ENCODE measurements around the gene AGMO. TPM values are rescaled to one million over a fixed set of nuclear protein-coding genes. Genes with fewer than 3 reads are reported as not detected.

The AGMO gene
- polyA plus RNA-seq, 3 donors = 0.82 to 1.2 (median 0.98) TPM

DNA sequence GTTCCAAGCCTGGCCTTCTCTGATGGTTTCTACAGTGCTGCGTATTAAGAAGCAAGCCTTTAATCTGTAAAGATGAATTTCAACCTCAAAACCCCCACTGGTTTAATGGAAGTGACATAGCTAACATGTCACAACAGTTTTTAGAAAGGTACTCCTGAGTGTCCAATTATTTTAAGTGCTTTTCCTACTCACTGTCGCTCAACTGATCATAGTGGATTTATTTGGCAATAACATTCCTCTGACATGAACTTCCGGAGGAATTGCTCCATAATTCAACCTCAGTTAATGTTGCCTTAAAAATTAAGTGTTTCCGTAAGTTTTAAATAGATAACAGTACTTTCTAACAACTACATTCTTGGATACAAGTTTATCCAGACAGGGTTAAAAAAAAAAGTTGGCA is 57.5 kb downstream of the AGMO start:
- DNase-seq (ENCODE audit: low read depth in 3 of 3, low spot score in 2 of 3) = no peak

DNA sequence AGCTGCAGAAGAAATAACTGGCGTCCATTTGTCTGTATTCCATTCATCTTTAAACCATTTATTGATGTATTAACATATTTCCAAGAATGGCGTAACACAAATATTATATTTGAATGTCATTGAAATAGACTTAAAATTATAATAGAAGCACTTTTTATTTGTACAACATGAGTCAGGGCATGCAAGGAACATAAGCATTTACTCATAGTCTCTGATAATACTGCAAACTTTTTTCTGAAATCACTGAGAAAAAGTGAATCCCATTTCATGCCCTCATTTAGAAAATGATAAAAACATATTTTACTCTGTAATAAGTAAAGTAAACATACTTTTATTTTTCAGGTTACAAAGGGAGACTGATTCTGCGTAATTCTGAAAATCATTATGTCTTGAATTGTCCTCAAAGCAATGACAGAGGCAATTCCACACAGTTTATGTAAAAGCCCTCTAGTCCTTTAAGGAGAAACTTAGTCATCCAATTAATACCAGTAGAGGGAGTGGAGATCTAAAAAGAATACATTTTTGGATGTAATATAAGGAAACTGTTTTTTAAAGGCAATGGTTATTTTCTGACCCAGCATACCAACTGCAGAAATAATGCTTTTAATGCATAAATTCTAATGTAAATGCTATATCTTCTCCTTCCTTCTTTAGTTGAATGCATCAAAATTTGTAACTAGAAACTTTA is 58.1 kb downstream of the AGMO start:
- DNase-seq (ENCODE audit: low read depth in 3 of 3, low spot score in 2 of 3) = no peak

- DNase-seq (ENCODE audit: low read depth in 3 of 3, low spot score in 2 of 3) = no peak
Measured at GRCh38 chr7:15498465-15498864, 63.4 kb downstream of the AGMO start.

- no peak for DNase-seq (ENCODE audit: low read depth in 3 of 3, low spot score in 2 of 3)
Measured at GRCh38 chr7:15495170-15495569, 66.6 kb downstream of the AGMO start.

- no peak for DNase-seq (ENCODE audit: low read depth in 3 of 3, low spot score in 2 of 3)
Measured at GRCh38 chr7:15494711-15495110, 67.1 kb downstream of the AGMO start.

- no peak for DNase-seq (ENCODE audit: low read depth in 3 of 3, low spot score in 2 of 3)
Measured at GRCh38 chr7:15491361-15491760, 70.5 kb downstream of the AGMO start.

DNA sequence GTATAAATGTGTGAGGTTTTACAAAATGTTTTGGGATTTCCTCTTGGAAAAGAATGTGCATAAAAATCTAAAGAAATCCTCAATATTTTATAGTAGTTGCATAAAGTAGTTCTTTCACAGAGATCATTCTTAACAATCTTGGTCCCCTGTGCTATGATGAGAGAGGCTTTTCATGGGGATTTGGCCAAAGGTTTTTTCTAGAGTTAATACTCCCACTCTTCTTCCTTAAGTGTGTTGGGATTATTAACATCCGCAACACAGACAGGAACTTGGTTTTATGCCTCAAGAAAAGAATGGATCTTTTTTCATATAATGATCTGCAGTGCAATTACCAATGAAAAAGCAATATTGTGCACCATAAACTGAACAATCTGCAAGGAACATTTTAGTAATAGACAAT is 71.5 kb downstream of the AGMO start:
- no peak for DNase-seq (ENCODE audit: low read depth in 3 of 3, low spot score in 2 of 3)

DNA sequence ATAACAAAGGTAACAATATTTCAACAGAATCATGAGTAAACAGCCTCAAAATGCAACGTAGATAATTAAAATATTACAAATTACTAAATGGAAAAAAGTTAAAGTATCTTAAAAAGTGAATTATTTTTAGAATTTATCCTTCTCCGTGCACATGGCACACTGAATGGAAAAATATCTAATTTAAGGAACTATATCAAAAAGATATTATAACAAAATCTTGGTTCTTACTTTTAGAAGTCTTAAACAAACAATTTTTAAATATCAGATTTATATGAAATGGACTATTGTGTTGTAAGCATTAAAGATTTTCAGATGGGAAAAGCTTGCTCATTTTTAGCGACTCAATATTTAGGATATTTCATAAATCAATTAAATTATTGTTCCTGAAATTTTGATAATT is 72.0 kb downstream of the AGMO start:
- DNase-seq (ENCODE audit: low read depth in 3 of 3, low spot score in 2 of 3) = no peak

- peak in 1 of 3 donors; percentile 25 for DNase-seq (ENCODE audit: low read depth in 3 of 3, low spot score in 2 of 3)
Measured at GRCh38 chr7:15489383-15489782, 72.4 kb downstream of the AGMO start.

DNA sequence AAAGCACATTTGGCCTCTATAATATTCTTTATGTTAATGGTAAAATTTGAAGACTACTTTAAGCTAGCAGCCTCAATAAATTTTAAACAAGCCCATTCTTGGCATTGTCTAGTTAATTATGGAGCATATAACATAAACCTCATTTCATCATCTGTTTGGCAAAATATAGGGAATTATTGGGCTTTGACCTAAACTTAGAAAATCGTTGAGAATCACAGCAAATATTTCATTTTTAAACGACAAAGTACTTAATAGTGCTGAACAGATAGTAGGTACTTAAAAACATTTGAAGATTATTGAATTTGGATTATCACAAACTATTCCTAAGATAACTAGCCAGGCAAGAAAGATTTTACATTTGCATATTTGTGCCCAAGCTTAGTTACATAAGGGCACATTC is 73.4 kb downstream of the AGMO start:
- DNase-seq (ENCODE audit: low read depth in 3 of 3, low spot score in 2 of 3) = no peak

- no peak for DNase-seq (ENCODE audit: low read depth in 3 of 3, low spot score in 2 of 3)
Measured at GRCh38 chr7:15487896-15488295, 73.9 kb downstream of the AGMO start.

DNA sequence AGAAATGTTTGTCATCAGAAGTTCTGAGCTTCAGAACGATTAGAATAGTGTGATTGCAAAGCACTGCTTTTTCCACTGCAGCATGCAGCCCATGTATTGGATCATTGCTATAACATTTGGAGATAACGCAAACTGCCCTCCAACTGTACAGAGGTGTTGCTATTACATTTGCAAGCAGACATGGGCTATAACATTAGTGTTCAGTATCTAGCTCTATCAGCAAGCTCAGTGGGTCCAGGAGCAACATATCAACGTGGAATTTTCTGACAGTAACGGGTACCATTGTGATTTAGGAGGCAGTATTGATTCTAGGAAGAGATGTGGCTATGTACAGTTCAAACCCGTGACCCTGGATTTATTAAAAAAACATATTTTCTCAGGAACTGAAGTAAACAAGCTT is 75.8 kb downstream of the AGMO start:
- DNase-seq (ENCODE audit: low read depth in 3 of 3, low spot score in 2 of 3) = no peak

DNA sequence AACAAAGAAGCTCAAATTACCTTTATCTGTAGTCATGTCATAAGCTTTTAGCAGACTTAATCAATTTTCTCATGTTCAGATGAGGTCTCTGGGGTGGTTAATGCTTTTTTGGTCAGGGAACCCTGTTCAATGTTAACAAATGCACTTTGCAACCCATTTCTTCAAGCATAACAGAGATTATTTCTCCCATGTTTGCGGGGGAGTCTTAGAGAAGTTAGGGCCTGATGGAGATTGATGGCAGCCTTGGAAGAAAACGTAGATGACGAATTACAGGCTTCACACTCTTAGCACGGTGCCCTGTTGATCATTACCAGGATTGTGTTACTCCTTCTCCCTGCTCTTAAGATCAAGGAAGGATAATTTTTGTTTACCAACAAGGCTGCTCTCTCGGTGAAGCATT is 76.4 kb downstream of the AGMO start:
- no peak for DNase-seq (ENCODE audit: low read depth in 3 of 3, low spot score in 2 of 3)

- no peak for DNase-seq (ENCODE audit: low read depth in 3 of 3, low spot score in 2 of 3)
Measured at GRCh38 chr7:15481132-15481531, 80.7 kb downstream of the AGMO start.

DNA sequence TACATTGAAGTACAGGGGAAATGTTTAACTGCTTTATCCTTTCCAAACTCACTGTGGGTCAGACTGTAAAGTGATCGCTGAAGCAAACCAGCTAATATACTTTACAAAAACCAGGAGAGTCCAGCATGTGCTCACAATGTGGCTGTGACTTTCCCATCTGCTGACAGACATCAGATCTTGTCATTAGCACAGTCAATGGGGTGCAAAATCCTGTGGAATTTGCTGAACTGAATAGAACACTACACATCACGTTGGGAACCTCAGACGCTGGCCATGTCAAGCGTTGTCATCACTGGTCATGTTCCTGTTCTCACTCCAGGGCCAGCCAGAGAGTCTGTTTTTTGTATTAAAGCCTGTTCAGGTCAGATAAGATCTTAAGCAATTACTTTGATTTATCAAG is 83.4 kb downstream of the AGMO start:
- no peak for DNase-seq (ENCODE audit: low read depth in 3 of 3, low spot score in 2 of 3)

DNA sequence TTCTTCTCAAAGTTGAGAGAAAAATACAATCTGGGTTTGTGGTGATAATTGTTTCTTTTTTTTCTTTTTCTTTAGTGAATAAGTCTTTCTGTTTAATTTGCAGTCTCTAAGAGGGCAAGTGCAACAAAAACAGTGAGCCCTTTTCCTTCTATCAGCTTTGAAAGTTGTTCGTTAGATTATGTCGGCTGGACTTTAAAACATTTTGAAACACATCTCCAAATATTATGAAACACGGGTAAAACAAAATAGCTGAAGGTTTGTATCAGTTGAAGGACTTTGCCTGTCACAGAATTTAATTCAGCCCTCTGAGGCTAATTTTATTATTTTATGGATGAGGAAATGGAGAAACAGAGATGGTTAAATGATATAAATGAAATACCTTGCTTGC is 85.3 kb downstream of the AGMO start:
- no peak for DNase-seq (ENCODE audit: low read depth in 3 of 3, low spot score in 2 of 3)

DNA sequence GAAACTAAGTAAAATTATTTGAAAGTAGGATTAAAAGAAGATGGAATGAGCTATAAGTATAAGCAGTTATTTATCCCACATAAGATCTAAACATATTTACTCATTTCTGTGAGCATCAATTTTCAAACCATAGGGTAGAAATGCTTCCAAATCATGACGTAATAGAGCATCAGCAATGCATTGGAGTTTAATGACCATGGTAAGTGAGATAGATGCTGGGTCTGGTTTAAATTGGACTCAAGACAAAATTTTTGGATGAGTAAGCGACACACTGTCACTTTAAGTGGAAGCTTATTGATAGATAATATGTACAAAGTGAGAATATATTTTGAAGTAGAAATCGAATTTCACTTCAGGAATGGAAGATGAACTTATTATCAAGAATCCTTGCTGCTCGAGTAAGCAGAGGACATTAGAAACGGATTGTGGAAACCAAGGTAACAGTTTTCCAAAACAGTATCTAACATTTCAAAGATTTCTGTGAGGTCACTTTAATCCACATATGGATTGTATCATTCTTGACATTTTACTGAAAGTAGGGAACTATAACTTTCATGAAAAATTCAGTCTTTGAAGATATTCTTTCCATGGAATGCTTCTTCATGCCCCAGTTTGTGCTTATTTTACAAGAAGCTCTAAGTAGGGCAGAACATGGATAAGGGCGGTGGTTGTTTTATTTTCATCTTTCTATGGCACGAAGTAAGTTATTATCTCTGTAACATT is 85.8 kb downstream of the AGMO start:
- DNase-seq (ENCODE audit: low read depth in 3 of 3, low spot score in 2 of 3) = no peak

DNA sequence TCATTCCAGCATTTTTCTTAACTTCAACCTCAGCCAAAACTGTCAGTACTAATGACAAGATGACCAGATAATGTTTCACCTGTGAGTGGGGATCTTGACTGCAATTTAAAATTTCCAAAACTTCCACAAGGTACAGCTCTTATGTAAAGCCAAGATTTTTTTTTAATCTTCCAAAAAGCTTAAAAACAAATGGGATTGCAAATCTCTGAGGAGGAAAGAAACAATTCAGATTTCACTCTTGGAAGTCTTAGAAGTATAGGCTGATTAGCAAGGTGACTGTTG is 90.2 kb downstream of the AGMO start:
- DNase-seq (ENCODE audit: low read depth in 3 of 3, low spot score in 2 of 3) = no peak

- DNase-seq (ENCODE audit: low read depth in 3 of 3, low spot score in 2 of 3) = no peak
Measured at GRCh38 chr7:15470825-15471668, 90.8 kb downstream of the AGMO start.

GRCh38 chr7:15464667-15465121 is 97.1 kb downstream of the AGMO start:
- DNase-seq (ENCODE audit: low read depth in 3 of 3, low spot score in 2 of 3) = no peak

GRCh38 chr7:15463801-15464666 is 97.8 kb downstream of the AGMO start:
- DNase-seq (ENCODE audit: low read depth in 3 of 3, low spot score in 2 of 3) = no peak

Data from right renal cortex interstitium (tissue), 3 donors.